ENCODE data around the gene HSBP1.

DNA sequence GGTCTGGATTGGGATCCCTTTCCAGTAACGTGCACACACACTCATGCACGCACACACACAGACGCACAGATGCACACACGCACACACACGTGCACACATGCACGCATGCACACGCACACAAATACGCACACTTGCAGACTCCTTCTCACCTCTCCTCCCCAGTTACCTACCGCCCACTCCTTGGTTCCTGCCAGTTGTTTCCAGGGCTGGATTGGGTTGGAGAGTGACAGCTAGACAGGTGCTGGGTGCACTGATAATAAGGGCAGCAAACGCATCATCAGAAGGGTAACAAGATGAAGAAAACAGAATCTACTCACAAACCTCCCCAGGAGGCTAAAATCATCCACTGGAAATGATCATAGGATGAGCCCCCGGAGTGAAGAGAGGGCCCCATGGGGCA, 45.0 kb downstream of the HSBP1 start:
- no peak for TF ChIP-seq POLR2A (IDR thresholded peaks at IDR 0.05)
- TF ChIP-seq, protein P1, sequence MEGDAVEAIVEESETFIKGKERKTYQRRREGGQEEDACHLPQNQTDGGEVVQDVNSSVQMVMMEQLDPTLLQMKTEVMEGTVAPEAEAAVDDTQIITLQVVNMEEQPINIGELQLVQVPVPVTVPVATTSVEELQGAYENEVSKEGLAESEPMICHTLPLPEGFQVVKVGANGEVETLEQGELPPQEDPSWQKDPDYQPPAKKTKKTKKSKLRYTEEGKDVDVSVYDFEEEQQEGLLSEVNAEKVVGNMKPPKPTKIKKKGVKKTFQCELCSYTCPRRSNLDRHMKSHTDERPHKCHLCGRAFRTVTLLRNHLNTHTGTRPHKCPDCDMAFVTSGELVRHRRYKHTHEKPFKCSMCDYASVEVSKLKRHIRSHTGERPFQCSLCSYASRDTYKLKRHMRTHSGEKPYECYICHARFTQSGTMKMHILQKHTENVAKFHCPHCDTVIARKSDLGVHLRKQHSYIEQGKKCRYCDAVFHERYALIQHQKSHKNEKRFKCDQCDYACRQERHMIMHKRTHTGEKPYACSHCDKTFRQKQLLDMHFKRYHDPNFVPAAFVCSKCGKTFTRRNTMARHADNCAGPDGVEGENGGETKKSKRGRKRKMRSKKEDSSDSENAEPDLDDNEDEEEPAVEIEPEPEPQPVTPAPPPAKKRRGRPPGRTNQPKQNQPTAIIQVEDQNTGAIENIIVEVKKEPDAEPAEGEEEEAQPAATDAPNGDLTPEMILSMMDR (IDR thresholded peaks at IDR 0.05): no peak

Data from lower leg skin (tissue), 3 donors.